AG20443 (cell line): ENCODE results near the gene VSIR.
A peak's percentile ranks its signal among the peaks of the same experiment; 100 is the strongest.

Experiments used
- DNase-seq: peaks from one replicate; pipeline ENCODE4 v3.0.0; 2012; ENCODE audit warnings: low spot score, mixed read lengths

Gene VSIR

DNA sequence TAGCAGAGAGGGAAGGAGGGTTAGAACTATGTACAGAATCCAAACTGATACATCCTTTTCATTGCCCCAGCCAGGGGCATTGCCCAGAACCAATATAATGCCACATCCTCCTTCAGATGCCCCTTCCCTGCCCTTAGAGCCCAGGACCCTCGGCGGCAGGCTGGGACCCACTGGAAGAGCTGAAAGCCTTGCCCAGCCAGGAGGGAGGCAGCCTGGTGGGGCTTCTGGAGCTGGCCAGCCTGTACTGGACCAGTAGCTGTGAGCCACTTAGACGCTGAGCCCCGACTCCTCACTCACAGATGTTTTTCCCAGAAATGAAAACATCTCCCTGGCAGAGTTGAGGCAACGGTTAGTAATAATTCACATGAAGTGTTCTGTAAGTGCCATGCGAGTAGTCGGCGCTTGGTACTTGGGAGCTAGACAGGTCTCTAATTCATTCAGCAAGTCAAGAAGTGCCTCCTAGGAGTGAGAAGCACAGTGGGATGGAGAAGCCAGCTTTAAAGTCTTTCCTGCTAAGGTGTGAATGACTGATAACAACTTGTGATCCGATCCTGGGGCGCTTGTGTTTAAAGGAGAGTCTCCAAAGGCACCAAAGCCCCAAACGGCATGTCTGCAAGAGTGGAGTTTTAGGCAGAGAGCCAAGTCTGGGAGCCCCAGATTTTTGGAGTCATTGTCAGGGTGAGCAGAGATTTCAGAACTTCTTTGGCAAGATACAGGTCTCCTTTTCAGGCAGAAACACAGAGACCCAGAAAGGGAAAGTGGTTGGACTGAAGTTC, 9.8 kb downstream of the VSIR start:
- DNase-seq, result peak; percentile 50

DNA sequence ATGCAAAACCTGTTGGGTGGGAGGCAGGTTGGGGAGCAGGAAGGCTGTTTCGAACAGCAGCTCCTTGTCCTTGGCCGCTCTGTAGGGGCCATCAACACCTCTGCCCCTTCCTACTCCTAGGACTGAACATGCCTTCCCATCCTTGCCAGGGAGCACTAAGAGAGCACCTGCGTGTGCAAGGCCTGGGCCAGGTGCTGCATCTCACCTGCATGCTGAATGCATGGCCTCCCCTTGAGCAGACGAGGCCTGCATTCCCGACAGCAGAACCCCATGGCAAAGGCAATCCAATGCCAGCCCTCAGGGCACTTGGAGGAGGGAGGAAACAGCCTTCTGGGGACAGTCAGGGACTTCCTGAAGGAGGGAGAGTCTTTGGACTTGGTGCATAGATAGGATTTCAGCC, 11.0 kb downstream of the VSIR start:
- DNase-seq, result no peak

DNA sequence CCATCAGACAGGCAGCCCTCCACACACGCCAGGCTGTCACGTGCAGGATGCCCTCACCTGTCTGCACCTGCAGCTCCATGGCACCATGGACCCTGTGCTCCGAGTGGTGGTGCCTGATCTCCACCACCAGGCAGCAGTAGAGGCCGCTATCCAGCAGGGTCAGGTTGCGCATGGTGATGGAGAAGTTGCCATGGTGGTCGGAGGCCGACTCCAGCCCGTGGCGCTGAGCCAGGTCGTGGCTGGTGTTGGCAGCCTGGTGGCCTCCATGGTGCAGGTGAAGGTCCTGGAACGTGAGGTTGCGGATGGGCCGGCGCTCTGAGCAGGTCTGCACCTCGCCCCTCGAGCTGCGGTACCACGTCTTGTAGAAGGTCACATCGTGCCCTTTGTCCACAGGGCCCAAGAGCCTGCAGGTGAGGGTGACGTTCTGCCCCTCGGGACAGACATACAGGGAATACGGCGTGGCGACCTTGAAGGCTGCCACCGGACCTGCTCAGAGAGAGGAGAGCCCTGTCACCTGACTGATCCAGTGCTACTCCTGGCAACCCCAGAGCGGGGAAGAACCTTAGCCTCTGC, 11.7 kb downstream of the VSIR start:
- no peak for DNase-seq

DNA sequence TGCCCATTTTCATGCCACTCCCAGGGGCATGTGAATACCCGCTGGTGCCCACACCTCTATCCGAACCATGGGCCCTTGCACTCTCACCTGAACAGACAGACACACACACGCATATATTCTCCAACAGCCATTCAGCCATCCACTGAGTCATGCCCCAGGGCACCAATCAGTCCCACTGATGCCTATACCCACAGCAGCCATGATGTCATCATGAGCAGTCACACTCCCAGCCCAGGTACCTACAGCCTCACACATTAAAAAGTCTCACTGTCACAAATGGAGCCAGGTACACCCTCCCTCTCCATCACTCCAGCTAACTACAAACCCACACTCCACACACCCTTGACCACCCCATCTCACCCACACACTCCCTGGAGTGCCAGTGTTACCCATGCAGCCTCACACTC, 12.2 kb downstream of the VSIR start:
- no peak for DNase-seq

DNA sequence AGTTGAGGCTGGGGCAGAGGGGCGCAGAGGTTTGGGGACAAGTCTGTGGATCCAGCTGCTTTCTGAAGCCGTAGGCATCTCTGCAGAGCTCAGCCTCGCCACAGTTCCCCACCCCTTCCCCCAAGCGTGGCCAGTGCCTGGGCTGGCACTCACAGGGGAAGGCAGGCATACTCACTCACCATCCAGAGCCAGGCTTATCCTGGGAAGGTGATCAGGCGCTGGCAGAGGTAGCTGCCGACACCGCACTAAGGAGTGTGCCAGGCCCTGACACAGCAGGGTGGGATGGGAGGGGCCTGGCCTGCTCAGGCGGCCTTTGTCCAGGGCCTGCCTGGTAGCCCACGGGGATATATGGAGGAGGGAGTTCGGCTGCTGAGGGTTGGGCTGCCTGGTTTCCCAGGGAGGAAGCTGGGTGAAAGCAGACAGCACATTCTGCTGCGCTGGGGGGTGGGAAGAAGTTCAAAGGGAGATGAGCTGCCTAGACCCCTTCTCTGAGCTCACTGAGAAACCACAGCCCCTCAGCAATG, 15.9 kb downstream of the VSIR start:
- no peak for DNase-seq

DNA sequence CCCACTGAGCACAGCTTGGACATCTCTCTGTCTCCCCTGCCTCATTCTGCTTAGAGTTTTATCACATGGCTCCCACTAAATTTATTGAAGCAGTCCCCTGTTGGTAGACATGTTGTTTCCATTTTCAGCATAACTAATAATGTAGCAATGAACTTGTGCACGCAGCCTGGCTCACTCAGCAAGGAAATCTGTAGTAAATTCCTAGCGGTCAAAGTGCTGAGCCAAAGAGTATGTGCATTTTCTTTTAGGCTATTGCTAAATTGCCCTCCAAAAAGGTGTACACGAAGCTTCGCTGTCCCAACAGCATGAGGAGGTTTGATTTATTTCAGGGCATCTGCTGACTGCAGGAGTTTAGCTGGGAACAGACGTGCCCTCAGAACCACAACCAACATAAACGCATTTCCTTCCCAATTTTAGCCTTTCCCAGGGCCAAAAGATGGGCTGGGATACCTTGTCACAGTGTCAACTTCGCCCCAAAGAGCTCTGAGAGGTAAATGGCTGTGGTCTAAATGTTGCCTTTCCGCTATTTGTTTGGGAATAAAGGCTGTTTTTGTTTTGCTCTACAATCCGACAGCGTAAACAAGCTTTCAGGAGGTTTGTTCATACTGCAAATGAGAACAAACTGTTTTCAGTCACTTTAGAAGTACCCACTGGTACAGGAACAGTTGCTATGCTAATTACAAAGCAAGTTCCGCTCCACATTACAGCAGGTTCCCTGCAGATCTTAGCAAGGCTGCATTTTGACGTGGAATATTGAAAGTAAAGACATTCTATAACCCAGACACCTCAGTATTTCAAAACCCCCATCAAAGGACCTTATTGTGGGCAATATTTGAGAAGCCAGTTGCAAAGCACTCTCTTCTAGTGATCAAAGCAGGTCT, 16.8 kb downstream of the VSIR start:
- no peak for DNase-seq

DNA sequence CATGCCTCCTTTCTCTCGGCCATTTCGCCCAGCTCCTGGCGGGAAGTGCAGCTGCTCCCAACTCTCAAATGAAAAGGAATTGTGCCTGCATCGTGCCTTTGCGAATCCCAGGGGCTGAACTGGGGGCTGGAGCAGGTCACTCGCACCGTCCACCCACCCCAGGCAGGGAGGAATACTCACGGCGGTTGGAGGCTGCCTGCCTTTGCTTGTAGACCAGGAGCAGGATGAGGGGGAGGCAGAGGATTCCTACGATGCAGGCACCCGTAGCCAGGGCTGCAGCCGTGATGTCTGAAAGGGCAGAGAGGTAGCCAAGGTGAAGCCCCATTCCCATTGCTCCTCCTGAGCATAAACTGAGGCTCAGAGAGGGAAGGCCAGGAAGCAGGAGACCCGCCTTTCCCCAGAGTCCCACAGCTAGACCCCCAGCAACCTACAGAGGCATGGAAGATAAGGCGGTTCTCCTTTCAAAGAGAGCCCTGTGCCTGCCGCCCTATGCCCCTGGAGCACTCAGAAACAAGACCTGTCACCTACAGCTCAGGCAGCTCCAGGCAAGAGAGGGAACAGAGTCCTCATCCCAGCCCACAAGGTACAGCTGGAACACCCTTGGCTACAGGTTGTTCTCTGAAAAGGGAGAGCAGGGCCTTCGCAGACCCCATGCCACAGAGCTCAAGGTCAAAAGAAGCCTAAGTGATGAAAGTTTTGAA, 18.0 kb downstream of the VSIR start:
- no peak for DNase-seq

DNA sequence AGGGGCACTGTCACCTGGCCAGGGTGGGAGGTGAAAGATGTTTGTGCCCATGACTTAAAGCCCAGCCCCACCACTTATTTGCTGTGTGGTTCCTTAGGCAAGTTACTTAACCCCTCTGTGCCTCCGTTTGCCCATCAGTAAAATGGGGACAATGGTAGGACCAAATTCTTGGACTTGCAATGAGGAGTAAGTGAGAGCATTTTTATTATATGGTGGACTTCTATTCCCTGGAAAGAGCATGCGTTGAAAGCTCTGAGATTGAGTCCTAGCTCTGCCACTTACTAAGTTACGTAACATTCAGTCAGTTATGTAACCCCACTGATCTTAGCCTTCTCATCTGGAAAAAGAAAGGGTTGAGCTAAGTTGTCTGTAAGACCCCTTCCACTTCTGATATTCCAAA, 18.8 kb downstream of the VSIR start:
- DNase-seq, result no peak

DNA sequence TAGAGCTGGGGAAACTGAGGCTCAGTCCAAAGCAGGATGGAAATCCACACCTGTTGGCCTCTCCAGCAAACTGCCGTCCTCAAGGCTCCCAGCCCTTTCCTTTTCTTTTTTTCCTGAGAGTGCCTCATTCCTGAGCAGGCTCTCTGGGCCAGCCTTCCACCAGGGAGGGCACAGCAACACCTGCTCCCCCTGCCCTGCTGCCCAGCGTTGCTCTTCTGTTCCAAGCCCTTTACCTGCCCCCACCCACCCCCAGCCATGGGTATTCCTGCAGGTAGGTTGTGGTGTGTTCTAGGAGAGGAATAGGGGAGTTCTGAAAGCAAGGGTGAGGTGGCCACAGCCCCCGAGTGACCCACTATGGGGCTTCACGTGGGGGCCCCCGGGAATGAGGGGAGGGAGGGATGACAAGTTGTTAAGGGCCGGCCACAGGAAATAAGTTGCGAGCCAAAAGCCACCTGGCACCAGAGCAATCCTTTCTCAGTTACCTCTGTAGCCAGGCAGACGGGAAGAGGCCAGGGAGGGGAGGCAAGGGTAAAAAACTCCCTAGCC, 19.3 kb downstream of the VSIR start:
- DNase-seq, result no peak

DNA sequence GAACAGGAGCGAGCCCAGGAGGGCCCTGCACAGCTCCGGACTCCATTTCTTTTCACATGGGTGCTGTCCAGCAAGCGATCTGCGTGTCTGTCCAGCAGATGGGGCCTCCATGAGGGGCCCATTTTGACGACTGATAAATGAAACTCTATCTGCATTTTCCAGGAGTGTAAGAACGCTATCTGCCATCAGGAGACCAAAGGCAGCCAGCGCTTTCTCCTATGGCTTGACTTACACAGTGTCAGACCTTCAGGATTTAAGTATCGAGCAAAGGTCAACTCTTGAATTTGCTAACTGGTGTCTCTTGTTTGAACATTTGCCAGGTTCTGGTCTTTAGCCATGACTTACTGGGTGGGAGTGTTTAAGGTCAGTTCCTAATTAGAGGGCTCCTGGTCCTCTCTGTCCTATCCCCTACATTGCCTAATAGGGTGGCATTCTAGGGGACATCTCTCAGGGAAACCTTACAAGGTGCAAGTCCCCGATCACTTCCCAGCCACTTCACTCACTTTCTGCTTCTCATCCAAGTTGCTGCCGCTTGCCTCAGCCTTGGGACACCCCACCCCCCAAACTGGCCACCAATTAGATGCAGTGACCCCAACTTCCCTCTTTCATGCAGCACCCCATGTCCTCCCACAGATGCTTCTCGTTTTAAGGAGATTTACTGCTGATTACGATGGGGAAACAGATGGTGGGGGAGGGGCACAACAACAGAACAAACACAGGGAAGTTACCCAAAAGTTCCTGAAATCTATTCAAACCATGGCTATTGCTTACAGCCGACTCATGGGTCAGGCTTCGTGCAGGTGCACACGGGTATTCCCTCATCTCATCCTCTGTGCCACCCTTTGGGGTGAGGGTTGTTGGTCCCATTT, 20.0 kb downstream of the VSIR start:
- DNase-seq, result no peak

DNA sequence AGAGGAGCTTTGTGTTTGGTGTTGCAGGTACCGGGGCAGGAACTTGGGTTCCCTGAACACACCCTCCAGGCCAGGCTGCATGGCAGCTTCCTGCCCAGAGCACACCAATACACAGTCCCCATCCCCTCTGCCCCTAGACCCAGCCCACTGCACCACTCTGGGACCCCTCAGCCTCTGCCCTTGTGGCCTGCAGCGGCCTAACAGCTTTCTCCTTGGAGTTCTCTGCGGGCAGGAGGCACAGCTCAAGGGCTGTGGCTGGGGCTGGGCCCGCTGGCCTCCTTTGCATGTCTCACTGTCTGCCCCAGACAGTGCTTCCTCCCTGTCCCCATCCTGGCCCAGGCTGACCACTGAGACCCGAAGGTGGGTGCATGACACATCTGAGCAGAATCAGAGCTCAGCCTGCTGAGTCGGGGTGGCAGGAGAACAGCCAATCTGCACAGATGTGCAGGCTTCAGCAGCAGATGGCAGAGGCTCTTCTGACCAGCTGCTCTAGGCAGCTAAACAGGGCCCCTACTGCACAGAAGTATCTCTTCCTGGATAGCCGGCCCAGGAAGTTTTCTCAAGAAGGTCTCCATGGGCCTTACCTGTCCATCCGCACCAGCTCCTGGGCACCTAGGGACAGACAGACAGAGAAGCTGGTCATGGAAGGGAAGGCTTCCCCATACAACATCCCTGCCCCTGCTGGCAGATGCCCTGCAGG, 20.8 kb downstream of the VSIR start:
- no peak for DNase-seq

DNA sequence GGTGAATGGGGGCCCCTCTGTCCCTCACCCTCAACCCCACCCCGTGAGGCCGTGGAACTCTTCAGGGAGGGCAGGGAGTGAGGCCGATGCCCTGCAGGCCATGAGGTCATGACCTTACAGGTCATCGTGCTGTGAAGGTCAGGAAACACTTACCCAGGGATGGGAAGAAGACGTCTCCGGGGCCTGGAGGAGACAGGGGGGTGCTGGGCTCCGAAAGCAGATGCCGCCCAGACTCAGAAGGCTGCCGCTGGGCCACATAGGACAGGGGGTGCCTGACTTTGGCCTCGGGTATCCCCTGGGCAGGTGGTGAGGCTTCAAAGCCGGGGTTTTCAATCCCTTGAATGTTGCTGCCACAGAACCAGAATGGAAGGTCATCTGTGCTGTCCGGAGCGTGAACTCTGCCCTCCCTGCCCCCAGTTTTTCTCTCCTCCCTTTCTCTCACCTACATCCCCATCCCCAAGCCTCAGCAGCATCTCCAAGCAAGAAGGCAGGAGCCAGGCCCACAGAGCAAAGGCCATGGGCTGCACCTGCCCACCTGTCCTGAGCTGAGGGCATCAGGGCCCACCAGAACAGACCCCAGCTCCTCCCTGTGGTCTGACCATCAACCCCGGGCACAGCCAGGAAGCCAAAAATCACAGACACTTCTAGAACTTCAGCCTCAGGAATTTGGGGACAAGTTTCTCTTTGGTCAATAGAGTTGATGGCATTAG, 21.6 kb downstream of the VSIR start:
- no peak for DNase-seq

DNA sequence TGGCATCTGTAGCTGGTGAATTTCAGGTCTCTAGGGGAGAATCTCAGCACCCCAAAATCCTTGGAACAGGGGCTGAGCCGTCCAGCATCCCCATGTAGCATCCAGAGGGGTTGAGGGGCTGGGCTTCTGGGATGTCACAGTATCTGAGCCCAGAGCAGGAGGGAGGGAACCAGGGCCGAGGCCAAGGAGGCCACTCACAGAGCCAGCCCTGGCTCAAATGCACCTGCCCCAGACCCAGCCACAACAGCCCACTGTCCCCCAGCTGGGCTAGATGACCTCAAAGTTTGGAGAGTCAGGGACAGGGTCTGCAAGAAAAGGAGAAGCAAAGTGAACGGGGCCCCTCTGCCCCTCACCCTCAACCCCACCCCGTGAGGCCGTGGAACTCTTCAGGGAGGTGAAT, 22.3 kb downstream of the VSIR start:
- DNase-seq, result no peak

DNA sequence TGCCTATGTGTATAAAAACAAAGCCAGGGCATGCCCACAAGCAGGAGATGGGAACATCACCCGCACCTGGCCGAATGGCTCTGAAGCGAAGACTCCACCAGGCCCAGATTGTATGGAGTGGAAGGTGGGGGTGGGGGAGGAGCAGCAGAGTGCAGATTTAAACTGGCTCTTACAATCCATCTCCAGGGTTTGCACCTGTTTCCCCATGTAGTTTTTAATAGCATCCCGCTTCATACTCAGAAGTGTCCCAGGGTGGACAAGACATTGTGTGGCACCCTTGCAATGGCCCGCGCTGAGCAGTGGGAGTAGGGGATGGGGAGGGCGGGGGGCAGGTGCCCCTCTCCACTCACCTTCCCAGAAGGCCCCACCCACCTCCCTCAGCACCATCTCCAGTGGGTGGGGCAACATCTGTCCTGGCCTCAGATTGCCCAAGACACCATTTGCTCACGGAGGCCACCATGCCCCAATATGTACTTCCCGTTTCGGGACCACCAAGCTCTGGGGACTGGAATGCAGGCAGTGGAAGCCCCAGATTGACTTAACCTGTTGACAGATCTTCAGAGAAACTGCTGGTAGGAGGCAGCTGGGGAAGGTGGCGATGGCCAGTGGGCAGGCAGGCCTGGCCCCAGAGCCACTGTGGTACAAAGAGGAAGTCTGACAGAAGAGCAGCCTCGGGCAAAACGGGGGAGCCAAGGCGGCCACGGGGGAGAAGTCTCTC, 23.0 kb downstream of the VSIR start:
- no peak for DNase-seq

DNA sequence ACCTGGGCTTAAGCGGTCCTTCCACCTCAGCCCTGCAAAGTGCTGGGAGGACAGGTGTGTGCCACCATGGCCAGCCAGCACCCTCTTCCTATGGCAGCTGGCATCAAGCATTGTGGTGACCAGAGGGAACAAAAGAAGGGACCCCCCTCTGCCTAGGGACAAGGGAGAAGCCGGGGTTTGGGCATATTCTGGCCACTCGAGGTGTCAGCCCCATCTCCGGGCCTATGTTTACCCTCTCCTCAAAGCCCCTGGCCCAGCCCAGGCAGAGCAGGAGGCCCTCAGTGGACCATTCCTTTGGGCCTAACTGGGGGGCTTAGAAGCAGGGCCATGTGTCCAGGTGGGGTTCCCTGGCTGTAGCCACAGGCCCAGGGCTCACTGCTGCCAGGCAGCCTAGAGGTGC, 23.9 kb downstream of the VSIR start:
- DNase-seq, result no peak

DNA sequence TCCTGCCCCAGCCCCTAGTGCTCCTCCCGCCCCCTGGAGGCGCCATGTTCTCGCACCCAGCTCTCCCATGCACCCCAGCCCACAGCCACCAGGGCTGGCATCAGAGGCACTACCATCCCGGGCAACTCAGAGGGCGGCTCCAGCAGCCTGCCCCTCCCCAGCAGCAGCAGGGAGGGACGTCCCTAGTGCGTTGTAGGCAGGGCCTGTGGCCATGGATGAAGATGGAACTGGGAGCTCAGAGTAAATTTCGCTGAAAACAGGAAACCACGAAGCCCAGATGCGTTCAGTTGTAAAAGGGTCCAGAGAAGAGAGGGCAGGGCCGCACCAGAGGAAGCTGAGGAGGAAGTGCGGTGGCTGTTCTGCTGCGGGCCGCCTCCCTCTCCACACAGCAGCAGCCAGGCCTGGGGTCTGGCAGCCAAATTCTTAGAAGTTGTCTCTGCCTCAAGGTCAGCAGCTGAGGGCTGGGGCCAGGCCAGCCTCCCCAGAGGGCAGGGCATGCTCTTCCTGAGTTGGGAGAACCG, 24.6 kb downstream of the VSIR start:
- no peak for DNase-seq

DNA sequence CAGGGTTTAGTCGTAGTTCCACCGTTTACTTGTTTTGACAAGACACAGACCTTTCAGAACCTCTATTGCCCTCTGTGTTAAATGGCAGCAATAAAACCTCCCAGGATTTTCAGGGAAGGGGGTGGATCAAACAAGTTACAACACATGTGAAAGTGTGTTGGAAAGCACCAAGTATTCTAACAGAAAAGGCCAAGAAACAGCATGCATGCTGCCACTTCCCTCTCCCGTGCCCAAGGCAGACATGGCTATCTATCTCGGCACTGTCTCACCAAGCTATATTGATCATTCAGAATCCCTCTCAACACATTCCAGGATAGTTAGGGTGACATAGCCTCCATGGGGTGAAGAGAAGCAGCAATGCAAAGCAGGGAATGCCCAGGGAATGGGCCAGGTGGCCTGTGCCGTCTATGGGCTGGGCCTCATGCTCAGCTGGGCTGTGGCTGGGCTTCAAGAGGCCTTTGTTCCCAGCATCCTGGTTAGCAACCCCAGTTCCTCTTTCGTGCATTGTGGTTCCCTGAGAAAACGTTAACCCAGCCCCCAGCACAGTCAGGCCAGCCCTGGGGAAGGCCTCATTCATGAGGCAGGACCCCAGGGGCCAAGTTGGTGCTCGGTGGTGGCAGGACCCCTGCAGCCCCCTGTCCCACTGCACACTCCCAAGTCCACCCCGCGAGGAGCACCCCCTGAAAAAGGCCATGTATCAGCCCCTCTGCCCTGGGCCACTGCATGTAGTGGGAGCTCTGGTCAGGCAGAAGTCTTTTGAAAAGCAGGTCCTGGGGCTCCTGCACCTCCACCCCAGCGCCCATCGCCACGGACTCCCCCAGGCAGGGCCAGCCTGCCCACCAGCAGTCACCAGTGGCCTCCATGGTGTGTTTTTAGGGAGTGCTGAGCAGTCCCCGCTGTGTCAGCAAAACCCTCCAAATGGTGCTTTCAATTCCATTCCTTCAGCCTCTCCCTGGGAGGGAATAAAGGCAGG, 25.5 kb downstream of the VSIR start:
- DNase-seq, result no peak
